BJ (cell line): ENCODE results near the gene NPR3. TPM values are rescaled to one million over a fixed set of nuclear protein-coding genes. Genes with fewer than 3 reads are reported as not detected.

ENCODE experiments used
- CTCF ChIA-PET: fragments of 350-600 bp; formaldehyde crosslinking; extraction: SDS; loops from one replicate; lab custom pipeline; 2021; ENCODE audit warnings: antibody characterized with exemption, inconsistent platforms; lab: Yijun Ruan, JAX
- POLR2A ChIA-PET: fragments of 300-600 bp; sonication (Branson Sonifier 250); formaldehyde crosslinking; extraction: SDS; loops from one replicate; lab custom pipeline; 2021; ENCODE audit warnings: antibody characterized with exemption; lab: Charles Lee
- DNase-seq: peaks from one replicate; pipeline ENCODE4 v3.0.0-alpha.2; 2011; ENCODE audit warnings: low read depth
- H3K27me3 ChIP-seq: 2 replicates; pipeline ENCODE4 v1.6.0; 2011; ENCODE audit warnings: low read length; ENCODE audit not compliant: control insufficient read depth, insufficient read depth
- H3K36me3 ChIP-seq: 2 replicates; pipeline ENCODE4 v1.5.1; 2011; ENCODE audit warnings: low read length; ENCODE audit not compliant: control insufficient read depth, insufficient read depth
- H3K4me3 ChIP-seq: 2 replicates; pipeline ENCODE4 v1.5.1; 2011; ENCODE audit warnings: low read depth, mild to moderate bottlenecking, control low read depth, low read length
- CTCF ChIP-seq: IDR thresholded peaks from 2 replicates; pipeline ENCODE4 v1.5.1; 2011; ENCODE audit warnings: low read depth, mild to moderate bottlenecking, control low read depth, inconsistent platforms, low read length, moderate library complexity; ENCODE audit not compliant: insufficient read depth
- polyA plus RNA-seq: library from polyadenylated mRNA; depleted of rRNA; stranded (reverse); fragments of >200 nt; gene quantifications from 2 replicates; pipeline ENCODE4 v1.2.3, GENCODE V29; 2011

The NPR3 gene
- polyA plus RNA-seq, 1 experiment: 8.1 TPM

GRCh38 chr5:32767948-32768467 lies 56.9 kb downstream of the NPR3 start:
- TF ChIP-seq CTCF: no peak
- ChIA-PET POLR2A (no interaction called here), CTCF (no interaction called here)
- DNase-seq: no peak
- Histone ChIP-seq H3K36me3 (no peaks in the 10 kb centered on the region), H3K4me3 (no peak overlapping the region), H3K27me3 (no peaks in the 10 kb centered on the region)

GRCh38 chr5:32769711-32770110 lies 58.6 kb downstream of the NPR3 start:
- Histone ChIP-seq H3K27me3 (no peaks in the 10 kb centered on the region), H3K4me3 (no peak overlapping the region), H3K36me3 (no peaks in the 10 kb centered on the region)
- TF ChIP-seq CTCF: no peak
- POLR2A ChIA-PET: no interaction called here
- CTCF ChIA-PET: no interaction called here
- DNase-seq: no peak

GRCh38 chr5:32770444-32770843 lies 59.3 kb downstream of the NPR3 start:
- H3K36me3 ChIP-seq: no peaks in the 10 kb centered on the region
- CTCF ChIA-PET: no interaction called here
- POLR2A ChIA-PET: no interaction called here
- TF ChIP-seq CTCF: no peak
- no peaks in the 10 kb centered on the region for H3K27me3 ChIP-seq
- no peak for DNase-seq
- no peak overlapping the region for H3K4me3 ChIP-seq

- no peak for TF ChIP-seq CTCF
- no peak for DNase-seq
- no peaks in the 10 kb centered on the region for H3K36me3 ChIP-seq
- ChIA-PET POLR2A (no interaction called here), CTCF (no interaction called here)
- H3K27me3 ChIP-seq: no peaks in the 10 kb centered on the region
- H3K4me3 ChIP-seq: no peak overlapping the region
Observed at GRCh38 chr5:32771037-32771436, 59.9 kb downstream of the NPR3 start.

- no peaks in the 10 kb centered on the region for H3K27me3 ChIP-seq
- no peak overlapping the region for H3K4me3 ChIP-seq
- TF ChIP-seq CTCF: no peak
- ChIA-PET POLR2A (no interaction called here), CTCF (interaction anchor here (1.1 kb wide), 1 partner anchor 9 kb away, joined by 3 read pairs; no protein-coding TSS in a partner anchor)
- DNase-seq: no peak
- H3K36me3 ChIP-seq: no peaks in the 10 kb centered on the region
Observed at GRCh38 chr5:32773944-32774343, 62.8 kb downstream of the NPR3 start.
